ENCODE data around the gene EPHA10.
"Not testable (repeated sequence)": the region's sequence is repeated elsewhere in the genome, so short reads cannot be mapped to it uniquely, and the experiment has no call there.

- TF ChIP-seq EZH2 (IDR thresholded peaks at IDR 0.05; ENCODE audit: insufficient read depth, poor library complexity, severe bottlenecking); EZH2phosphoT487 (IDR thresholded peaks at IDR 0.05; ENCODE audit: insufficient read depth, low read depth): not testable (repeated sequence)
These were observed 80.7 kb downstream of the EPHA10 start for GRCh38 chr1:37684182-37684581.
